Measurements from ENCODE around the gene ARMC3. TPM values are rescaled to one million over a fixed set of nuclear protein-coding genes. Genes with fewer than 3 reads are reported as not detected.
"Not testable (repeated sequence)": the region's sequence is repeated elsewhere in the genome, so short reads cannot be mapped to it uniquely, and the experiment has no call there.

The ARMC3 gene
- polyA plus RNA-seq, 4 donors = 0.89 to 14.2 (median 12.8) TPM

DNA sequence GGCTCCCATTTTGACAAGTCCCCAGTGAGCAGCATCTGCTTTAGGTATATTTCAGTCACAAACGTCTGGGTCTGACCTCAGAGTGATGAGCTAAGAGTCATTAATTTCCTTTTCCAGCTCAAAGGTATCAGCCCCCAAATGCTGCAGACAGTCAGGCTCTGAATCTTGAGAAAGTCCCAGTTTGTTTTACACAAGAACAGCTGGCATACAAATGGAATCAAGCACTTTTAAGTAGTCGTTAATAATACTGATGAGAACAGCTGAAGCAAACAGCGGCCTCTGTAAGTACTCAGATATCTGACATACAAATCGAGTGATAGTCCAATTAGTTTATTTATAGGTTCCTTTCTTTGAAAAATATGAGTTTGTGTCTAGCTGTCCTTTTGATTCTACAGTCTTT is 118.2 kb downstream of the ARMC3 start:
- DNase-seq (ENCODE audit: low read depth in 4 of 4, low spot score in 3 of 4) = no peak

DNA sequence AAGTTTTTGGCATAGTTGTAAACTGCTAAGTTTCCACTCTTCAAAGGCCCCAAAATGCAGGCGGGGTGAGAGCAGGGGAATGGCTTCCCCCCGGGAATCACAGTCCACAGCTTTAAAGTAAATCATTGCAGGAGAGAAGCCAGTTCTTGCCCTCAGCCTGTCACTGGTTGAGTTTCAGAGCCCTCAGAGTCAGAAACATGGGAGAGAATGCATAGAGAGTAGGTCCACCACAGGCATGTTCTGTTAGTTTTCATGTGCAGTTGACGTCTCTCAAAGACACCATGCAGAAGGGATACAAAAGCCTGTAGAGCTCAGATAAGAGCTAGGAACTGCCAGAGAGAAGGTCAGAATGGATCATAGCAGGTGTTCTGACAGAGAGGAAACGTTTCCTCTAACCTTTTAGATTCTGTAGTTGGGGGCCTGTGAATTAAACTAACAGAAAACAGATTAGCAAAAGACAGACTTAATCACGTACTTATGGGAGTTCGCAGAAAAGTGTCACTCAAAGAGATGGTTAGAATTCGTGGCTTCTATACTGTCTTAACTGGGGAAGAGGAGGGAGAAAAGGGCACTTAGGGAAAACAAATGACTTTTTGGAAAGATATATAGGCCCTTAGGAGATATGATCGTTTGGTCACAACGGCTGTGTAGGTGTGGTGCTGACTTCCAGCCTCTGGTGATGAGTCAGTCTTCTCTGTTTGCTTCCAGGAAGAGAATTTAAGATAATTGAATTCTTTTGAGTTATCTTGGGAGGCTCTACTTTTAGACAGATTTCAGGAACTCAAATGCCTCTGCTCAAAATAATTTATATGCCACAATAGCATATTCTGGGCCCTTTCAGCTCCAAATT is 119.6 kb downstream of the ARMC3 start:
- no peak for DNase-seq (ENCODE audit: low read depth in 4 of 4, low spot score in 3 of 4)

DNA sequence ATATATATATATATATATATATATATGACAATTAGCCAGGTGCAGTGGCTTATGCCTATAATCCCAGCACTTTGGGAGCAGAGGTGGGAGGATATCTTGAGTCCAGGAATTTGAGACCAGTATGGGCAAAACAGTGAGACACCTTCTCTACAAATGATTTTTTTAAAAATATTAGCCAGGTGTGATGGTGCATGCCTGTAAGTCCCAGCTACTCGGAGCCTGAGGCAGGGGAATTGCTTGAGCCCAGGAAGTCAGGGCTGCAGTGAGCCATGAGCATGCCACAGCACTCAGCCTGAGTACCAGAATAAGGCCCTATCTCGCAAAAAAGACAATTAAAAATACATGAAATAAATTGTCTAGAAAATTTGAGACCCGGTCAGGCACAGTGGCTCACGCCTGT is 120.3 kb downstream of the ARMC3 start:
- DNase-seq (ENCODE audit: low read depth in 4 of 4, low spot score in 3 of 4) = no peak

DNA sequence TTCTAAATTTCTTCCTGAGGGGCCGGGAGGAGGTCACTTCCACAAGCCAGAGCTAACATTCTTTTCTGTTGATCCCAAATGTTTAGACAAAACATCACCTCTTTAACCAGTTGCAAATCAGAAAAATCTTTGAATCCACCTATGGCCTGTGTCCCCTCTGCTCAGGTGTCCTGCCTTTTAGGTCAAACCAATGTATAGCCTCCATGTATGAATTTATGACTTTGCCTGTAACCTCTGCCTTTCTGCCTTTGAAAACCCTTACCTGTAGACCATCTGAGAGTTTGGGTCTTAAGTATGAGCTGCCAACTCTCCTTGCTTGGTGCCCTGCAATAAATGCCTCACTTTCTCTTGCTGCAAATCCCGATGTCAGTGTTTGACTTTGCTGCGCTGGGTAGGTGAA is 123.4 kb downstream of the ARMC3 start:
- DNase-seq (ENCODE audit: low read depth in 4 of 4, low spot score in 3 of 4) = no peak

DNA sequence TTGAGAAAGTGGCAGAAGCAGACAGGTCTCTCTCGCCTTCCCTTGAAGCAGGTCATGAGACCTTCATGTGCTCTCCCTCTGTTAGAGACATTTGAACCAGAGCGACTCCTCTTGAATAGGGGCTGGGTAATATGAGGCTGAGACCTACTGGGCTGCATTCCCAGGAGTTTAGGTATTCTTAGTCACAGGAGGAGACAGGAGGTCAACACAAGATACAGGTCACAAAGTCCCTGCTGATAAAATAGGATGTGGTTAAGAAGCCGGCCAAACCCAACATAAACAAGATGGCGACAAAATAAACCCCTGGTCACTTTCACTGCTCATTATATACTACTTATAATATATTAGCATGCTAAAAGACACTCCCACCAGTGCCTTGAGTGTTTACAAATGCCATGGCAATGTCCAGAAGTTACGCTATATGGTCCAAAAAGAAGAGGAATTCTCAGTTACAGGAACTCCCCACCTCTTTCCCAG is 124.0 kb downstream of the ARMC3 start:
- no peak for DNase-seq (ENCODE audit: low read depth in 4 of 4, low spot score in 3 of 4)

DNA sequence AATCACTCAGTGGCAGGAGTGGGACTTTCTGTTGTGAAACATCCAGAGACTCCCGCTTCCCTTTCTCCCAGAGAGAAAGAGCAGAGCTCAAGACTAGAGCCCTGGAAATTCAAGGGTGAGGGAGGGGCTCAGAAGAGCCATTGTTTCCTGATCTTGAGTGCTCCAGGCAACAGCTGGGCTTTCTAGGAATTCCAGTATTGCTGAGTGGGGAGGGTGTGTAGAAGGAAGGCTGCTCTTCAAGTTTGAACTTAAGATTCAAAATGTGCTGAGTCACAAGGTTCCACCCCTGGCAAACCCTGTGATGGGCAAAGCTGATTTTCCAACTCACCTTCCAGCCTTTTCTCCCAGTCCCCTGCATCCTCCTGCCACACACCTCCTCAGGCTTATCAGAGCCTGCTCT is 125.2 kb downstream of the ARMC3 start:
- no peak for DNase-seq (ENCODE audit: low read depth in 4 of 4, low spot score in 3 of 4)

DNA sequence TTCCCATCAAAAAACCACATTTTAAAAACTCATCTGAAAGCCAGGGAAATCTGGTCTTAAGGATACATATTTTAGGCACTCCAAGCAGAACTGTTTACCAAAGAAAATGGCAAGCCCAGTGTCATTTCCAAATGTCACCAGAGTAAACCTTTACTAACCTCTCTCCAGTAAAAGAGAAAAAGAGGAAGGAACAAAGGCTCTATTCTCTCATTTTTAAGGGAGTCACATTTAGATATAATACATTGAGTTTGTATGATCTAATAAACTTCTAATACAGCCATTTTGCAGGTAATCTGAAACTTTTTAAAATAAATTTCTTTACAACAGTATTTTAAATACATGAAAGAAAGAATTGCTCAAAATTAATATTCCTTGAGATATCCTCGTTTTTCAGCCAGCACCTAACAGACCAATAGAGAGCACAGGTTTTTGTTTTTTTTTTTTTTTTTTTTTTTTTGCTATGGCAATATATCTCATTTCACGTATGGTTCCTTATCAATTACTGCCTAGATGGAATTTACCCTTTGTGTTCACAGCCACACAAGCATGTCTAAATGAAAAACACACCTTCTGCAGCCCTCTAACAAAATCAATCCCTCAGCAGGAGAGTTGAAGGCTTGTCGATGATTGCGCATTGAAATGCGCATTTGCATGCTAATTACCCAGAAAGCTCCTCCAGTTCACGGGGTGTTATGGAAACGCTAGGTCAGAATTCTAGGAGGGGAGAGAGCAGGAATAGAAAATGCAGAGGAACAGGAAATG is 127.8 kb downstream of the ARMC3 start:
- DNase-seq (ENCODE audit: low read depth in 4 of 4, low spot score in 3 of 4) = no peak

DNA sequence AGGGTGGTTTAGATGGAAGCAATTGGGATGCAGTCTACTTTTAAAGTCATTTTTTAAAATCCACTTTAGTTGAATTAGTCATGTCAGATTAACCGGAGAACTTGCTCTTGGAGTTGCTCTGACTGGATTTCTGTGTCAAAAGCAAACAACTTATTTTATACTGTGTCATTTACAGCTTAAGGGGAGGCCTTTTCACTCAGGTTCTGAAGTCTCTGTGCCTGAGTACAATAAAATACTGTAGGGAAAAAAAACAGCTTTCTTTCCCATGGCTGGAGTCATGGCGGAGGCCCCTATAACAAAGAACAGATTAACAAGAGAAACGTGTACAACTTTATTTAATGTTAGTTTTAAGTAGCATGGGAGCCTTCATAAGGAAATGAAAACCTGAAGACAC is 128.3 kb downstream of the ARMC3 start:
- DNase-seq (ENCODE audit: low read depth in 4 of 4, low spot score in 3 of 4) = no peak

DNA sequence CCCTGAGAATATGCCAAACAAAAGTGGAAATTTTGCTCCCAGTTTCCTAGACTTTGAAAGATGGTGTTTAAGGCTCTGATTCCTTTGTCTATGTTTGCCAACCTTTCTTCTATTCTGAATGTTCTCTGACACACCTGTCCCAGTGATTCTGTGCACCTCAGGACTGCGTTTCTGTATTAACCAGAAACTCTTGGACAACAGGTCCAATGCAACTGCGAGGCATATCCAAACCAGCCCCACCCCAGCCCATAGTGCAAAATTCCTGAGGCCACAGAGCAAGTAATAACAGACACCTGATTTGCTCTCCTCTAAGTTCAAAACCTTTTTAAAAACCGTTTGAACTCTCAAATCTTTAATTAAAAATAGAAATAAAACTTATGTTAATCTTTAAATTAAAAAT is 130.5 kb downstream of the ARMC3 start:
- no peak for DNase-seq (ENCODE audit: low read depth in 4 of 4, low spot score in 3 of 4)

DNA sequence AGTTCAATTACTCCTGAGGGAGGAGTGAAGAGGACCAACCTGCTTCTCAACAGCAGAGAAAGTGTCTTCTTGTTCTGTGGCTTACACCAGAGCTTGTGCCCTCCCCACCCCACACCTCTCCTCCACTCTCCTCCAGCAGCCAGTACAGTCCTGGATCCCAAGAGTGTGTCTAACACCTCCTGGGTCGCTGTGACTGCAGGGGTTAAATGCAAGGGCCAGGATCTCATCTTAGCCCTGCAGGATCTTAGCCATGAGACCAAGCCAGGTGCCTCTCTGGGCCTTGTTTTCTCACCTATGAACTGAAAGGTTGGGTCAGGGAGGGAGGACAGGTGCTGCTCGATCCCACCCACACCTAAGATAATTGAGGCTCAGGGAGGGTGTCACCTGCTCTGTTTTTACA is 133.1 kb downstream of the ARMC3 start:
- DNase-seq (ENCODE audit: low read depth in 4 of 4, low spot score in 3 of 4) = no peak

DNA sequence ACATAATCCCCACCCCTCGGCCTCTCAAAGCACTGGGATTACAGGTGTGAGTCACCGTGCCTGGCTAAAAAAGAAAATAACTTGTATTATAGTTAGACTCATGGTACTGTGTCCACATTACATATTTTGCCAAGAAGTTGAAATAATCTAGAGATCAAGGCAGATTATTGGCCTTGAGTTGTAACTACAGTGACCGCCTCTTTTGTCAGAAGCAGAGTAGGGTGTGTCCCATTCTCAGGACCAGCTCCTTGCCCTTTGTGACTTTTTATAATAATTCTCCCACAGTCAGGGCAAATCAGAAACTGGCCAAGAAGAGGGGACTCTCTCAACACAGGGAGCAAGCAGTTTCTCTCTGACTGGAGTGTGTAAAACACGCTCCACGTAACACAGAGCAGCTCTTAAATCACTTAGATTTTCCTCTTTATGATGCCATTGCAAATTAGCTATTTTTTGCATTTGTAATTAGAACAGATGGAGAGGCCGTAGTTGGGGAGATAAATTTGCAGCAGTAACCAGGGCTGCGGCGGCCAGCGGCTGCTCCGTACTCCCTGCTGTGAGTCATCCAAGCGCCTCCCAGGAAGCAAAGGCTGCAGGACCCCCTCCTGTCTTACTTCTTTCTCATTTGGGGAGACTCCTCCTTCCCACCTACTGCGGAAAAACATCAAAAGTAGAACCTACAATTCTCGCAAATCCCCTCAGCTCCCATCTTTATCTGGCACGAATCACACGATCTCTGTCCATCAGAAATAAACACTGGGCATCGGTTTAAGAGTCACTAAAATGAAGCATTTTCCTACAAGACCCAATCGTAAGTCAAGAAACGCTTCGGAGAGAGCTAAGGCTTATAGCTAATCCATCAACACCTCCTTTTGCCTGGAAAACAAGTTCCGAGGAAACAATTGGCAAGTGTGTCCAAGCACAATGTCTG is 135.5 kb downstream of the ARMC3 start:
- DNase-seq (ENCODE audit: low read depth in 4 of 4, low spot score in 3 of 4) = no peak

DNA sequence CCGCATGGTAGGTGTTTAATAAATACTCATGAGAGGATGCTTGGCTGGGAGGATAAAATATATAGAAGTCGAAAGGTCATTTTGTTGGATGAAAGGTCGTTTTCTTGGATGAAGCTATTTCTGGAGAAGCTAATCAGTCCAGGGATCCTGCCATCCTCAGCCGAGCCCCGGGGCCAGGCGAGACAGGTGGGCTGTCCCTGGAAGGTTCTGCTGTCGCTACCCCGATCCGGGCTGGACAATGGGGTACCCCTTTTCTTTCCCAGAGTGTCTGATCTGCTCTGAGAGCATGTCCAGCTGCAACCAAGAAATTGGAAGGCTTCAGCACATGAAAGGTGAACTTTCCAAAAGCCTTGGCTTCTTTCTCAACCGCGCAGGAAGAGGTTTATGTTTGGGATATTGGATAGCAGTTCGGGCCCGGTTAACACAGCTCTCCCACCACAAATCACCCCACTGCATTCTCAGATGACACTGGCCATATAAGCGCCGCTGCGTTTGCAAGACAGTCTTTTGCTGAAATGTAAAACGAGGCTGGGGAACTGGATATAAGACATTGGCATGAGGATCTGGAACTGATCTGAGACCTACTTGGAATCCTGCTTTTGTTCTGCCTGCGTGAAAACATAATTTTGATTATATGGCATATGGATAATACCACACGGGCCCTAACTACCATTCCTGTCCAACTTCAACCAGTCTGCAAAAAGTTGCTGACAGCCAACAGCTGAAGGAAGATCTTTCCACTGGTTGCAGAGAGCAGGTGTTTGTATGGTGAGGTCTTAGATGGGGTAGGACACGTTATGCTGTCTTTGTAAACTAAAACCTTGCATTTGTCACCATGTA is 136.3 kb downstream of the ARMC3 start:
- no peak for DNase-seq (ENCODE audit: low read depth in 4 of 4, low spot score in 3 of 4)

DNA sequence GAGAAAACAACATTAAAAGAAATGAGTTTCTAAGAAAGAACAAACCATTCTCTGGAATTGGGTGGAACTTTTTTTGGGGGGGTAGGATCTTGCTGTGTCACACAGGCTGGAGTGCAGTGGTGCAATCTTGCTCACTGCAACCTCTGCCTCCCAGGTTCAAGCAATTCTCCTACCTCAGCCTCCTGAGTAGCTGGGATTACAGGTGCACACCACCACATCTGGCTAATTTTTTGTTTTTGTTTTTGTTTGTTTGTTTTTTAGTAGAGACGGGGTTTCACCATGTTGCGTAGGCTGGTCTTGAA is 136.9 kb downstream of the ARMC3 start:
- not testable (repeated sequence) for DNase-seq (ENCODE audit: low read depth in 4 of 4, low spot score in 3 of 4)

DNA sequence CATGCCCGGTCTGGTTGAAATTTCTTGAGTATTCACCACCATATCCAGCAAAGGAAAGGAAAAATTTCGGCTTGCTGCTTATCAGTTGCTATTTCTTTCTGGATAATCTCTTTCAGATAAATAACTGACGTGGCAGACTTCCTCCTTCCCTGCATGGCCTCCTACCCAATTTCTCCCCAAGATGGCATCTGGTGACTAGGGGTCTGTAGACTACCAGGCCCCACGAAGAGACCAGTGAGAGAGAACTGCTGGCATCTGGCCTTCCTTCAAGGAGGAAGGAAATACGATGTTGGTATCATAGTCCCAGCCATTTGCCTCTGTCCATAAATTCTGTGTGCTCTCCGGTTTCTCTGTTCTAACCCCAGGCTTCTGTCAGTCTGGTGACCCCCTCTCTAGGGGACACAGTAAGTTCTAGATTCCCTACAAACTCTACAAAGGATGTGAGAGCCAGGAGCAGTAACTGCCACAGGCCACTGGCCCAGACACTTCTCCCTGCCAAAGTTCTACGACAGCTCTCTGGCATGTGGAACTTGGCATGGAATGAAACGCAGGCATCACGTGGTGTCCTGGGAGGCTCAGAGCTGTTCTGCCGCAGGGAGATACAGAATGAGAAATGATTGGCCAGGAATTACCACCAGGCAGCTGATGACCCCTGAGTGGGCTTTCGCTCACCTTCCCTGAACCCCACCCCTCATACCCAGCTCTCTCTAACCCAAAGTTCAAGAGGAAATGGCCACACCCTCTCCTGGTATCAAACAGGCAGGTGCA is 137.5 kb downstream of the ARMC3 start:
- DNase-seq (ENCODE audit: low read depth in 4 of 4, low spot score in 3 of 4) = no peak

DNA sequence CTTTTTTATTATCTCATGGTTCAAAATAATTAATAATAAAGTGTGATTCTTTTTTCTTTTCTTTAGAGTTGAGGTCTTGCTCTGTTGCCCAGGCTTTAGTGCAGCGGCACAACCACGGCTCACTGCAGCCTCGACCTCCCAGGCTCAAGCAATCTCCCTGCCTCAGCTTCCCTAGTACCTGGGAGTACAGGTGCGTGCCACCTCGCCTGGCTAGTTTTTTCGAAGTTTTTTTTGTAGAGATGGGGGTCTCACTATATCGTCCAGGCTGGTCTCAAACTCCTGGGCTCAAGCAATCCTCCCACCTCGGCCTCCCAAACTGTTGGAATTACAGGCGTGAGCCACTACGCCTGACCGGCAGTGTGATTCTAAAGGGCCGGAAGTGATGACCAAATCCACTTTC is 139.5 kb downstream of the ARMC3 start:
- DNase-seq (ENCODE audit: low read depth in 4 of 4, low spot score in 3 of 4) = no peak

DNA sequence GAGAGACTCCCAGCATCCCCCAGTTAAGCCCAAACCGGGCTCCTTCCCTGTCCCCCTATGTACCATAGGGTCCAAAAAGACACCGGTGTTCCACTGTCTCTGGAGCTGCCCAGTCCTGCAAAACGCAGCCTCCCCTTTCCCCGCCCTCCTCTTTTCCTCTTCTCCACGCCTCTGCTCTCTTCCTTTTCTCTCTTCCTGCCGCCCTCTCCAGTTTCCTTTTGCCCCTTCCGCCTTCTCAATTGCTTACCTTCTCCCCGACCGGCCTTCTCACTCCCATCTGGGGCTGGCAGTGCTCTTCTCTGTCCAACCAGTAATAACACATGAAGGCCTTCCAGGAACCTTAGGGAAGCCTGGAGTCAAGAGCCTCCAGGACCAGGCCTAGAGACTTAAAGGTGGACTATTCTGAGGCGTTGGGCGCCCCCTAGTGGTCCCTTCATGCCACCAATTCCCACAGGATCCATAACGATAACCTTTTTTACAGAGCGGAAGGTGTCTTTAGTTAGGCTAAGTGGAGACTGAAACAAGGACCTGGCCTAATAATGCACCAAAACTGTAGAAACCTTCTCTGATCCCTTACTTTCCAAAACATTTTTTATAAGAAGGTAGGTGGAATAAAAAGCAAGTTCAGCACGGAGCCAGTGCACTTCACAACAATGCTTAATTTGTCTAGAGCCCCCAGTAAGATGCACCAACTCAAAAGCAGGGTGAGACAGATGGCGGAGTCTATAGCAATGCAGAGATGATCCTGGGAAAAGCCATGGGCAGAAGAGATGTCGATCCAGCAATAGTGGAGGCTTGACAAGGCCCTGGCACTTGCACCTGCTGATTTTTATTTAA is 140.3 kb downstream of the ARMC3 start:
- peak in 1 of 4 donors; percentile 65 for DNase-seq (ENCODE audit: low read depth in 4 of 4, low spot score in 3 of 4)

DNA sequence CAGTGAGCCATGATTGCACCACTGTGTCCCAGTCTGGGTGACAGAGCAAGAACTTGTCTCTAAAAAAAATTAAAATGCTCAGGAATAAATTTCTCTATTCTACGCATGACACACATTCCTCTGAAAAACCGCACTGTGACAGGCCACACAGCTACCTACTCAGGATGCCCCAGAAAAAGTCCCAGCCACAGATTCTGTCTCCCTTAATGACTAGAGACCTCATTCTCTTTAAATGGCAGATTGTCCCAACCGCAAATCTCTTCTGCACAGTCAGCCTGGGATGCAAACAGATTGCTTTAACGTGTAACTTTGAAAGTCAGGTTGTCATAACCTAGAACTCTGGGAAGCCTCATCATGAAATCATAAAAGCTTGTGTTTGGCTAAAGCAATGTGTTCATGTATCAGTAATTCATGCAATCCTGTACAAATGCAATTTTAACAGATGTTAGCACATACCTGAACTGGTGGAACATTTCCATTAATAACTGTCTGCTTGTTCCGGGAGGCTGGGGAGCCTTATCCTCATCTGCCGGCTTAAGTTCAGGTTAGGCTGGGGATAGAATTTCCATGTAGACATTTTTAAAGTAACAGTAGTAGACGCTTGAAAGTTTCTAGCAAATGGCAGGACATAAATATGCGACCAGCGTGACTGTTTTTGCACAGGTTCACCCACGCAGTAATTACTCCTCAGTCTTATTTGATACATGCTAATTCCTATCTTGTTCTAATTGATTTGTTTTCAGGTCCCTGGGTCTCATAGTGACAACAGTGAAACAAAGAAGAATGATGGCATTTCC is 141.4 kb downstream of the ARMC3 start:
- no peak for DNase-seq (ENCODE audit: low read depth in 4 of 4, low spot score in 3 of 4)
